ENCODE data around the gene WDHD1.
"Not testable (repeated sequence)": the region's sequence is repeated elsewhere in the genome, so short reads cannot be mapped to it uniquely, and the experiment has no call there.

Gene WDHD1

GRCh38 chr14:55045087-55045486, 18.2 kb upstream of the WDHD1 start:
- DNase-seq: no peak

GRCh38 chr14:55043528-55043927, 16.6 kb upstream of the WDHD1 start:
- DNase-seq: no peak

GRCh38 chr14:55038708-55039107, 11.8 kb upstream of the WDHD1 start:
- DNase-seq: no peak

GRCh38 chr14:55037995-55038394, 11.1 kb upstream of the WDHD1 start:
- DNase-seq: not testable (repeated sequence)

GRCh38 chr14:55031190-55031589, 4.3 kb upstream of the WDHD1 start:
- DNase-seq: no peak

GRCh38 chr14:55028476-55028875, 1.6 kb upstream of the WDHD1 start:
- no peak for DNase-seq

- no peak for DNase-seq
These were observed 1.2 kb upstream of the WDHD1 start for GRCh38 chr14:55028066-55028465.

- DNase-seq: no peak
These were observed 482 bp downstream of the WDHD1 start for GRCh38 chr14:55026441-55026792.

- no peak for DNase-seq
These were observed 951 bp downstream of the WDHD1 start for GRCh38 chr14:55025948-55026347.

- DNase-seq: not testable (repeated sequence)
These were observed 2.5 kb downstream of the WDHD1 start for GRCh38 chr14:55024365-55024764.

GRCh38 chr14:55019968-55020554, 6.8 kb downstream of the WDHD1 start:
- DNase-seq: no peak

GRCh38 chr14:55015006-55015405, 11.9 kb downstream of the WDHD1 start:
- no peak for DNase-seq

GRCh38 chr14:55005071-55005470, 21.8 kb downstream of the WDHD1 start:
- no peak for DNase-seq

- DNase-seq: no peak
These were observed 26.5 kb downstream of the WDHD1 start for GRCh38 chr14:55000381-55000780.

GRCh38 chr14:54985156-54985555, 41.7 kb downstream of the WDHD1 start:
- DNase-seq: no peak

GRCh38 chr14:54981698-54982097, 45.2 kb downstream of the WDHD1 start:
- DNase-seq: no peak

GRCh38 chr14:54979039-54979438, 47.9 kb downstream of the WDHD1 start:
- peak; percentile 5 for DNase-seq

- no peak for DNase-seq
These were observed 50.6 kb downstream of the WDHD1 start for GRCh38 chr14:54976316-54976715.

GRCh38 chr14:54975856-54976255, 51.0 kb downstream of the WDHD1 start:
- peak; percentile 2 for DNase-seq

GRCh38 chr14:54974788-54975414, 52.0 kb downstream of the WDHD1 start:
- DNase-seq: no peak

- DNase-seq: no peak
These were observed 59.4 kb downstream of the WDHD1 start for GRCh38 chr14:54967496-54967895.

GRCh38 chr14:54955143-54955542, 71.8 kb downstream of the WDHD1 start:
- DNase-seq: no peak

GRCh38 chr14:54953609-54954008, 73.3 kb downstream of the WDHD1 start:
- not testable (repeated sequence) for DNase-seq

- DNase-seq: not testable (repeated sequence)
These were observed 74.1 kb downstream of the WDHD1 start for GRCh38 chr14:54952803-54953202.

GRCh38 chr14:54947230-54947629, 79.7 kb downstream of the WDHD1 start:
- no peak for DNase-seq
